ENCODE results near the gene GBGT1.

GRCh38 chr9:133135146-133135745, 28.5 kb downstream of the GBGT1 start:
- TF ChIP-seq CTCF (IDR thresholded peaks at IDR 0.05; ENCODE audit: insufficient read depth, low read length, poor library complexity, severe bottlenecking) (no peak), EZH2phosphoT487 (conservative IDR thresholded peaks at IDR 0.05; ENCODE audit: low read length) (no peak)

Data from SU-DHL-6 (cell line).